Activated gamma-delta T cell (primary cell): Measurements from ENCODE around the gene RTN4R.
A peak's percentile ranks its signal among the peaks of the same experiment; 100 is the strongest.
"Not testable (repeated sequence)": the region's sequence is repeated elsewhere in the genome, so short reads cannot be mapped to it uniquely, and the experiment has no call there.

Experiments used
- DNase-seq: peaks from one replicate; lab custom pipeline; 2025; lab: John Stamatoyannopoulos, UW
- total RNA-seq, 2 donors: gene quantifications; one replicate each; lab custom pipeline; 2026; lab: John Stamatoyannopoulos, UW

RTN4R gene
- 1.9 to 2.4 reads per million in 2 donors for total RNA-seq

- DNase-seq = peak; percentile 31
Observed at GRCh38 chr22:20268279-20269012, at the start of gene RTN4R. Gene RTN4R (minus strand): TSS chr22:20268318. CDS start chr22:20268092, 226 bp downstream.

- not testable (repeated sequence) for DNase-seq
Observed at GRCh38 chr22:20317402-20318042, 49.4 kb upstream of the RTN4R start.

- DNase-seq = no peak
Observed at GRCh38 chr22:20316844-20317401, 48.8 kb upstream of the RTN4R start.

GRCh38 chr22:20316217-20316843 lies 48.2 kb upstream of the RTN4R start:
- DNase-seq = no peak

- no peak for DNase-seq
Observed at GRCh38 chr22:20315337-20316216, 47.5 kb upstream of the RTN4R start.

- DNase-seq = not testable (repeated sequence)
Observed at GRCh38 chr22:20314741-20315336, 46.7 kb upstream of the RTN4R start.

DNA sequence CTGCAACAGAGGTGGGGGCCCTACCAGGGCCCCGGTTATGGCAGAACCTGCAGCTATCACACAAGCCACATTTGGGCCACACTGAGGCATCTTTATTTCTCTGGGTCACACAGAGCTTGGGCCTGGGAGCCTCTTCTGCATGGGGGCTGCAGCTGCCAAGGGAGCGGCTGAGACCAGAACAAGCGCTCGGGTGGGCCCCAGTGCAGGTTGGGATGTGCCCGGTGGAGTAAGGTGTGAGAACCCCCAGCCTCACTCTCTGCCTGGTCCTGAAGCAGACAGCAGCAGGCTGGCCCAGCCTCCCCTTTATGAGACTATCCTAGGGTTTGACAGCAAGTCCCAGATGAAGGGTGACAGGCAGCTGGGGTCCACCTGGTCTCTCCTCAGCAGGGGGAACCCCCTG lies 46.1 kb upstream of the RTN4R start:
- DNase-seq = not testable (repeated sequence)

DNA sequence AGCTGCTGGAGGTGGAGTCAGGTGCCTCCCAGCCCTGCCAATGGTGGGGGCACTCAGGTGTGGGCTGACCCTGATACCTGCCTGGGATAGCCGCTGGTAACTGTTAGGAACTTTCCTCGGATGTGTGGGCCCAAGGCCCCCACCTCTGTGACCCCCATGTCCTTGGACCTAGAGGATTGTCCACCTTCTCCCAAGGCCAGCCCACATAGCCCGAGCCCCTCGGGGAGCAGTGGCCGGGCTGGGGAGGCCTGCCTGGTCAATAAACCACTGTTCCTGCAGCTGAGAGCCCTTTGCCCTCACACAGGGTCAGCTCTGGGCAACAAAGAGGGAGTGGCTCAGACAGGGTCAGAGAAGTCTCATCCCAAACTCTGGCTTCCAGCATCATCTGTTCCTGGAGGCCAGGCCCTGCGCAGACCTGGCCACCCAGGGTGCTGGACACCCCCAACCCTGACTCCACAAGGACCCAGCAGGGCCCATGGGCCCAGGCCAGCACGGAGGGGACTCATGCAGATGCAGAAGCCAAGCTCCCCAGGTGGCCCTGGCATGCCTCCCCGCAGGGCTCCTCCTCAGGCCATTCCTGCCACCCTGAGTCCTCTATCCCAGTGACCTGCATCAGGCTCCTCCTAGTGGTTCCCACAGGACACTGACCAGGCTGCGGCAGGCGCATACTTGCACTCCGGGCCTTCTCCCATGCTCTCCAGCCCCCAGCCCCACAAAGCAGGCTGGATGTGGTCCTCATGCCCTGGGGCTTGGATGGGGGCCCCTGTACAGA lies 45.4 kb upstream of the RTN4R start:
- DNase-seq = not testable (repeated sequence)

GRCh38 chr22:20312396-20313191 lies 44.5 kb upstream of the RTN4R start:
- DNase-seq = no peak

GRCh38 chr22:20311249-20312062 lies 43.3 kb upstream of the RTN4R start:
- not testable (repeated sequence) for DNase-seq

DNA sequence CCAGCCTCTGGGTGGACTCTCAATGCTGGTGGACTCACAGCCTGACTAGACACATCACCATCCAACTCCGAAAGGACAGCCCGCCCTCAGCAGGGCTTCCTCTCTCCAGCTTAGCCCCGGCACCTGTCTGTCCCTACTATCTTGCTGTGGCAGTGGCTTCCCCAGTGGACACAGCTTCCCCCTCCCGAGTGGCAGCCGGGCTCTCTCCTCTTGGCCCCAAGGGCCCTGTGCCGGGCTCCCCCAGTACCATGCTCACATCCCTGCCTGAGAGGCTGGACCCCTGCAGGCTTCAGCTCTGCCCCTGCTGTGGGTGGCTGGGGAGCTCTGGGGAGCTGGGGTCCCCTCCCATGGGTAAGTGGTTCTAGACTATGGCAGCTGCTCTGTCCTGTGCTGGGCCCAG lies 42.7 kb upstream of the RTN4R start:
- not testable (repeated sequence) for DNase-seq

- not testable (repeated sequence) for DNase-seq
Observed at GRCh38 chr22:20310180-20310579, 42.1 kb upstream of the RTN4R start.

GRCh38 chr22:20308806-20309650 lies 40.9 kb upstream of the RTN4R start:
- not testable (repeated sequence) for DNase-seq

DNA sequence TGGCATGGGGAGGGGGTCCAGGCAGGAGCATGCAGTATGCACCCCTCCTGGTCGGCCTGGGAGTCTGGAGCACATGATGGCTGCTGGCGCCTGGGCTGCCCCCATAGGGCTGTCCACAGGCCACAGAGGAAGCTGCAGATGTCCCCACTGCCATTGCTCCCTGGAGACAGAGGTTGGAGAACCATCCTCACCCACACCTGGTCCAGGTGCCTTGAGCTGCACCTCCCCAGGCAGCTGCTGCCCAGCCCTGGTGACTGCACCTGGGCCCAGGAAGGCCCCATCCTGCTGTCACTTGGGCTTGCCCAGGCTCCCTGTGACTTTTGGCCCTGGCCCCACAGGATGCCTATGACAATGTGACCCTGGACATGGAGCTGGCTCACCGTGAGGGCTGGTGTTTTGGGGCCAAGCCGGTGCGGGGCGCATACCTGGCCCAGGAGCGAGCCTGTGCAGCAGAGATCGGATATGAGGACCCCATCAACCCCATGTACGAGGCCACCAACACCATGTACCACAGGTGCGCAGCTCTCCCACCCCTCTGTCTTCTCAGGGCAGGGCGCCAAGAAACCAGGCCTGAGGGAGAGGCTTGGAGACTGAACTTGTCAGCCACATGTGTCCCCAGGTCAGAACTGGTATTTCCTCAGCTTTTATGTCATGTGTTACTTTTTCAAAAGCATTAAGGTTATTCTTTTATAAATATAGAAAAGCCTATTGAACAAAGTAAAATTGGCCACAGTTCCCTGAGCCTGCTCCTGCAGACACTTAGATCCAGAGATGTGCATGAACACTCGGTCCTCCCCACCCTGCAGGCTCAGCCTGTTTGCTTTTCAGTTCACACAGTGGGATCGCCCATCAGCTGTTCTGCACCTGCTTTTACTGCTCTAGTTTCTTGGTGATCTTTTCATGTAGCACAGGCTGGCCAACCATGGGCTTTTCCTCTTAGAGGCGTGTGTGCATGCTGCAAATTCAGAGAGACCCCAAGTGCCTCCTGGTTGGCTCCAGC lies 39.6 kb upstream of the RTN4R start:
- not testable (repeated sequence) for DNase-seq

DNA sequence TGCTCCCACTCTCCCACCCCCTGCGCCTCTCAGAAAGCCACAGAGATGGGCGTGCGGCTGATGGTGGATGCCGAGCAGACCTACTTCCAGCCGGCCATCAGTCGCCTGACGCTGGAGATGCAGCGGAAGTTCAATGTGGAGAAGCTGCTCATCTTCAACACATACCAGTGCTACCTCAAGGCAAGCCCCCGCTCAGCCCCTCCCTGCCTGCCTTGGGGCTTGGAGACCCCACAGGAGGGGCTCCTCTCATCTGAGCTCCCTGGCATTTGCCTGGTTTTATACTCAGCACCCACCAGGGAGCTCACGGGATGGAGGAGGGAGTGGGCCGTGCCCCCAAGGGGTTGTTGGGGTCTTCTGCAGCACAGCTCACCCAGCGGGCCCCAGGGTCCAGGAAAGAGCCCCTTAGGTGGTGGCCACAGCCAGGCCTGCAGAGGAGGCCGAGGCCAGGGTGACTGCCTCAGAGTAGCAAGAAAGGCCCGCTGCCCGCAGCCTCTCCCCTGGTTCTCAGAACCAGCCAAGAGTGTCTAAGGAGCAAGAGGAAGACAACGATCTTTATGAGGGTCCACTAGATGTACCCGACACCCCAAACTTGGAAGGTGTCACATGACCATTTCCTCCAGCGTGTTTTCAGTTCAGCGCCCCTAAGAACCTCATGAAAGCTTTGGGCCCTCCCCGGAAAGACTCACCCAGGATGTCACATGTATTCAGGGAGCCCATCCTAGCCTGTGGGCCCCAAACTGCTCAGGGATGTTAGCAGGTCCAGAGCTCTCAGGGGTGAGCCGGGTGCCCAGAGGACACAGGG lies 38.7 kb upstream of the RTN4R start:
- DNase-seq = not testable (repeated sequence)
